HUDEP-2 (cell line): ENCODE measurements around the gene SPTB.

ENCODE experiments used
- DNase-seq, 76 experiments: peaks; one replicate each; lab custom pipeline; 2025; ENCODE audit not compliant: unreplicated experiment in 76 of 76; lab: John Stamatoyannopoulos, UW

Gene SPTB

GRCh38 chr14:64856529-64857445 lies 22.9 kb downstream of the SPTB start:
- no peak for DNase-seq

- DNase-seq = peak in 2 of 76 experiments; percentile 8 to 12
These were observed 23.8 kb downstream of the SPTB start for GRCh38 chr14:64855721-64856528.

- DNase-seq = no peak
These were observed 29.2 kb downstream of the SPTB start for GRCh38 chr14:64850369-64851137.

- no peak for DNase-seq
These were observed 29.8 kb downstream of the SPTB start for GRCh38 chr14:64849940-64850339.

- DNase-seq = no peak
These were observed 31.5 kb downstream of the SPTB start for GRCh38 chr14:64848239-64848638.

GRCh38 chr14:64846319-64846718 lies 33.4 kb downstream of the SPTB start:
- no peak for DNase-seq

- DNase-seq = peak in 3 of 76 experiments; percentile 10 to 30 (median 30)
These were observed 33.8 kb downstream of the SPTB start for GRCh38 chr14:64845878-64846277.

GRCh38 chr14:64844969-64845536 lies 34.7 kb downstream of the SPTB start:
- peak in 73 of 76 experiments; percentile 31 to 97 (median 82) for DNase-seq

- no peak for DNase-seq
These were observed 35.4 kb downstream of the SPTB start for GRCh38 chr14:64844272-64844671.

- DNase-seq = no peak
These were observed 36.2 kb downstream of the SPTB start for GRCh38 chr14:64843548-64843947.

GRCh38 chr14:64841772-64842750 lies 37.6 kb downstream of the SPTB start:
- DNase-seq = peak in 75 of 76 experiments; percentile 26 to 98 (median 88)

GRCh38 chr14:64841121-64841651 lies 38.5 kb downstream of the SPTB start:
- DNase-seq = peak in 52 of 76 experiments; percentile 12 to 83 (median 51)

GRCh38 chr14:64838656-64839055 lies 41.1 kb downstream of the SPTB start:
- DNase-seq = no peak

- DNase-seq = no peak
These were observed 44.3 kb downstream of the SPTB start for GRCh38 chr14:64835431-64835830.

- no peak for DNase-seq
These were observed 44.7 kb downstream of the SPTB start for GRCh38 chr14:64834965-64835364.

GRCh38 chr14:64831419-64831818 lies 48.3 kb downstream of the SPTB start:
- peak in 1 of 76 experiments; percentile 7 for DNase-seq

- no peak for DNase-seq
These were observed 48.7 kb downstream of the SPTB start for GRCh38 chr14:64830961-64831360.

GRCh38 chr14:64828071-64828470 lies 51.6 kb downstream of the SPTB start:
- DNase-seq = no peak

- DNase-seq = no peak
These were observed 52.9 kb downstream of the SPTB start for GRCh38 chr14:64826845-64827244.
